Dermis blood vessel endothelial cell (primary cell): ENCODE results near the gene ITGA11. TPM values are rescaled to one million over a fixed set of nuclear protein-coding genes. Genes with fewer than 3 reads are reported as not detected.
A peak's percentile ranks its signal among the peaks of the same experiment; 100 is the strongest.

Experiments
- DNase-seq: peaks from one replicate; pipeline ENCODE4 v3.0.0; 2010
- total RNA-seq: library from RNA; depleted of rRNA; stranded (reverse); fragments of >200 nt; gene quantifications from 2 replicates; pipeline ENCODE4 v1.2.3, GENCODE V29; 2014

Gene ITGA11
- total RNA-seq, 1 donor from 2014 or later = 3.4 TPM

GRCh38 chr15:68370768-68371151 is 61.2 kb downstream of the ITGA11 start:
- no peak for DNase-seq

GRCh38 chr15:68369931-68370767 is 61.8 kb downstream of the ITGA11 start:
- DNase-seq = no peak

DNA sequence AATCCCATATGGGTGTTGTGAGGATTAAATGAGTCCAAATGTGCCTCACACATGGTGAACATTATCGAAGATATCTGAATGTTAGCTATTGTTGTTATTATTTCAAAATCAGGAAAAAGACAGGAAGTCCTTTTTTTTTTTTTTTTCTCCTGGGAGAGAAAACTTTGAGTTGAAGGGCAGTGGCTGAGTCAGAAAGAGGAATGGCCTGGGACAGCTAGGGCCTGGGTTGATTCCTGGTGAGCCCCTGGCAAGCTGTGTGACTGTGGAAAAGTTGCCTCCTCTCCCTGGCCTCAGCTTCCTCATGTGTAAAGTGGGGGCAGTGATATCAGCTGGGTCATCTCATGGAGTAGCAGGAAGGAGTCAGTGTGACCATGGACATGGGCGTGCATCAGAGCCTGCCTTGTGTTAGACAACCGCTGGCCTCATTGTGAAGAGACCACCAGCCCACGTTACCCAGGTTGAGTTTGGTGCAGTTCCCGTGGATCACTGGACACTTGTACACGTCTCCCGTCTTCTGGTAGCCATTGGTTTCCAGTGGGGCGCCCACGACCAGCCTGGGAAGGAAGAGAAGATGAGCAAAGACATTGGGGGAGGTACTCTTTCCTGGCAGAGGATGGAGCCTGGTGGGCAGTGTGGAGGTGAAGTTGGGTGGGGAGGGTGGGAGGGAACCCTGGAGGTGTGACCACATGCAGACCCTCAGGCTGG is 63.1 kb downstream of the ITGA11 start:
- DNase-seq = peak; percentile 74

DNA sequence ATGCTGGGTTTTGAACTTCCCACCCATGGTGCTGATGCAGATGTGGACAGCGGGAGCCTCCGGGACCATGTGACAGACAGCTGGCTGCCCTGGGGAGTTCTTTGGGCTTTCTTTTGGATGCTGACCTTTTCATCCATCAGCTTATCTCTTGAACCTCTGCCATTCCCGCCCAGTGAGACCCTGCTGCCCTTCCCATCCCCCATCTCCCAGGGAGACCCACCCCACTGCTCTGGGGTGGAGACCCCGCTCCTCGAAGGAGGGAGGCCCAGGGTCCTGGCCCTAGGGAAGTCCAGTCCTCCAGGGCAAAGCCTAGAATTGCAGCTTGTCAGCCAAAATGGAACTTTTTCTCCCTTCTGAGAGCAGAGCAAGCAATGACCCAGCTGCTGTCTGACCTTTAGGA is 64.0 kb downstream of the ITGA11 start:
- no peak for DNase-seq

DNA sequence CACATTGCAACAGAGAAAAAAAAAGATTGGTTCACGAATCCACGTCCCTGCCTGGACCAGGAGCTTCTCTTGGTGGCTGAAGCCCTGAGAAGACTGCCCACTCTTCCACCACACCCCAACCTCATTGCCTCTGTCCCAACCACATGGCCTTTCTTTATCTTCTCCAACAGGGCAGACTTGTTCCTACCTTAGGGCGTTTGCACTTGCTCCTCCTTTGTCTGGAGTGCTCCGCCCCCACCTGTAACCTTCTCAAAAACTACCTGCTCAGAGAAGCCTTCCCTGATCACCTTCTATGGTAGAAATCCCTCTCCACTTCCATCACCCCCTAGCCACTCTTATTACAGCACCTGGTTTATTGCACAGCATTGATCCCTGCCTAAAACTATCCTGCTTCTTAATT is 64.7 kb downstream of the ITGA11 start:
- DNase-seq = no peak

DNA sequence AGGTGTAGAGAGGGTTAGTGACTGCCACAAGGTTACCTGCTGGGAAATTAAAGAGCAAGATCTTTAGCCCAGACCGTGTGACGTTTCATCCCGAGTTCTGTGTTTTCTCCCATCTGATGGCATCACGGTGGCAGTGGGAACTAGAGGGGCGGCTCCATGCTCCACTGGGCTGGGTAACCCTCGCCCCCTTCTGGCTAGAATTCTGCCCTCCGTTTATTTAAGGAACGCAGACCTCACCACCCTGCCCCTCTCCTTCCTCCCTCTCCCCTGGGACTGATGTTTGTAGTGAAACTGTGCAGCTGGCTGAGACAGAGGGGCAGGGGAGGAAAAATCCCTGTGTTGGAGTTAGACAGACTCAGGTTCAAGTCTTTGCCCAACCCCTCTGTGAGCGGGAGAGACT is 65.6 kb downstream of the ITGA11 start:
- DNase-seq = peak; percentile 28

GRCh38 chr15:68365770-68366169 is 66.2 kb downstream of the ITGA11 start:
- no peak for DNase-seq

DNA sequence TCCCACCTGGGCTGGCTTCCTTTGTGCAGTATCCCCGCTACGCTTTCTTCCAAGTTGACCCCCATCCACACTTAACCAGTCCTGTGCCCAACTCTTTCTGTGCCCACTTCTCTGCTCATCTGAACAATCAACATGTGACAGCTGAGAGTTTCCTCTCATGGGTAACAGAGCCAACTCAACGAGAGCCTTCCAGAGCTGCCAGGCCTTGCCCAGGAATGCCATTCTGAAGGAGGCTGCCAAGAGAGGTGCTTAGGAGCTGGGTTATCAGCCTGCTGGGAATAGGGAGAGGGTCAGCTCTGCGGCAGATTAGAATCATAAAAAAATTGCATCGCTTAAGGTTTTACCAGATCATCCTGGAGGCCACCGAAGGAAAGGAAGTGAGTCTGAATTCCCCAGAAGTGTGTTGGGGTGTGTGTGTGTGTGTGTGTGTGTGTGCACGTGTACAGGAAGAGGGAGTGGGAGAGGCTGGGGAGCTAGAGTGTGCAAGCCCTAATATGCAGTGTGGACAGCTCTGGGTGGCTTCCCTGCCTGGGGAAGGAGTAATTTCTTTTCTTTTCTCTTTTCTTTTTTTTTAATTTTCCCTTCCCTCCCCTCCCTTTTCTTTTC is 66.7 kb downstream of the ITGA11 start:
- DNase-seq = peak; percentile 73

DNA sequence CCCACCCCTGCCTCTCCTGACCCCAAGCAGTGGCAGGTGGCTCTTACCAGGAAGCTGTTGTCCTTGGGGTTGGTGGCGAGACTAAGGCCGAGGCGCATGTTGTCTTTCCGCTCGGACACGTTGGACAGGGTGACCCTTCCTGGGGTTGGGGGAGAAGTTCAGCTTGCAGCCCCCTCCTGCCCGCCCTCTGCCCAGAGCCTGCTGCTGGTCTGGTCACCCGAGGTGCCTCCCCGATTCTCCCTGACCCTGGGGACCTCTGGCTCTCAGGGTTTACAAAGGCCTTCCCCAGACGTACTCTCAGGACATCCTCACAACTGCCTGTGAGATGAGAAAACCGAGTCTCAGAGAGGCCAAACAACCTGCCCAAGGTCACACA is 67.3 kb downstream of the ITGA11 start:
- DNase-seq = no peak

DNA sequence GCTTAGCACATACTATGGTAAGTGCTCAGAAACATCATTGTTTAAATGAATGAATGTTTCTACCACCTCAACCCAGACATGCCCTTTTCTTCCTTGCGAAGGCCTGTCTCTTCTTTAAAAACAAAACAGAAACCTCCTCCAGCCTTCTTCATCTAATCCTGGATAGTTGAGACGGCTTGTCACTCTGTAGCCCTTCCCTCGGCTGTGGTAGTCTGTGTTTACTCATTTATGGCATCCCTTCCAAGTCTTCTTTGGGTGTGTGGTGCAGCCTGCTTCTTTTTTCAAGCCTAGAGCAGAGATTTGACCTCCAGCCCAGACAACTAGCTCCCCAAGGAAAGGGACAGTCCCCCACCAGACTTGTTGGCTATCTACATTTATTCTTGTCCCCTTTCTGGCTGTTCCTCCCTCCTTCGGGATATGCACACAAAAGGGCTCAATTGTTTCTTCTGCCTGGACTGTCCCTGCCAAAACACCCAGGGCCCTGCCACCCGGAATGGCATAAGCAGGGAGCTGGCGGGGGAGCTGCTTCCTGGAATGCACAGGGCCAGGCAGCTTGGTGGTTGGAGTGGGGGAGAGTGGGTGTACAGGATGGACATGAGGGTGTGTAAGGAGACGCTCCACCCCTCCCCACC is 67.8 kb downstream of the ITGA11 start:
- no peak for DNase-seq

GRCh38 chr15:68363353-68363752 is 68.6 kb downstream of the ITGA11 start:
- no peak for DNase-seq

DNA sequence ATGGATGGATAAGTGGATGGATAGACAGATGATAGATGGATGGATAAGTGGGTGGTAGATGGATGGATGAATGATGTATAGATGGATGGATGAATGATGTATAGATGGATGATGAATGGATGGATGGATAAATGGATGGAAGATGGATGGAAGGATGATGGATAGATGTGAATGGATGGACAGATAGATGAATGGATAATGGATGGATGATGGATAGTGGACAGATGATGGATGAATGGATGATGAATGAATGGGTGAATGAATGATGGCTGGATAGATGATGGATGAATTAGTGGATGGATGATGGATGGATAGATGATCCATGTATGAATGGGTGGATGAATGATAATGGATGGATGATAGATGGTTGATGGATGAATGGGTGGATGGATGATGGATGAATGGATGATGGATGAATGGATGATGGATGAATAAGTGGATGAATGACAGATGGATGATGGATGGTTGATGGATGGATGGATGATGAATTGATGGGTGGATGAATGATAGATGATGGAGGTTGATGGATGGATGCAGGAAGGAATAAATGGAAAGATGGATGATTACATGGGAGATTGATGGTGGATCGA is 69.3 kb downstream of the ITGA11 start:
- no peak for DNase-seq

- peak; percentile 75 for DNase-seq
Measured at GRCh38 chr15:68360721-68361120, 71.2 kb downstream of the ITGA11 start.

DNA sequence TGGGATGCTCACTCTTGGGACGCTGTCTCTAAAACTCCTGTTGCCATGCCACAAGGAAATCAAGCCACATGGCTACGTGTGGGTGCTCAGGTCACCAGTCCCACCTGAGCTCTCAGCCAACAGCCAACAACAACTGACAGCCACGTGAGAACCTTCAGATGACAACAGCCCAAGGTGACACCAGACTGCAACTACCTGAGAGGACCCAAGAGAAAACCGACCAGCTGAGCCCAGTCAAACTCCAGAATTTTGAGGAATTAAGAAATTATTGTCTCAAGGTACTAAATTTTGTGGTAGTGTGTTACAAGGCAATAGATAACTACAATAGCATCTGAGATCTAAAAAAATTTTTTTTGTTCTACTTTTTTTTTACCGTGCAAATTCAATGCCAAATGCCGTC is 75.2 kb downstream of the ITGA11 start:
- DNase-seq = no peak

GRCh38 chr15:68354923-68355322 is 77.0 kb downstream of the ITGA11 start:
- peak; percentile 50 for DNase-seq

GRCh38 chr15:68354268-68354667 is 77.7 kb downstream of the ITGA11 start:
- no peak for DNase-seq

- no peak for DNase-seq
Measured at GRCh38 chr15:68353421-68354135, 78.4 kb downstream of the ITGA11 start.

DNA sequence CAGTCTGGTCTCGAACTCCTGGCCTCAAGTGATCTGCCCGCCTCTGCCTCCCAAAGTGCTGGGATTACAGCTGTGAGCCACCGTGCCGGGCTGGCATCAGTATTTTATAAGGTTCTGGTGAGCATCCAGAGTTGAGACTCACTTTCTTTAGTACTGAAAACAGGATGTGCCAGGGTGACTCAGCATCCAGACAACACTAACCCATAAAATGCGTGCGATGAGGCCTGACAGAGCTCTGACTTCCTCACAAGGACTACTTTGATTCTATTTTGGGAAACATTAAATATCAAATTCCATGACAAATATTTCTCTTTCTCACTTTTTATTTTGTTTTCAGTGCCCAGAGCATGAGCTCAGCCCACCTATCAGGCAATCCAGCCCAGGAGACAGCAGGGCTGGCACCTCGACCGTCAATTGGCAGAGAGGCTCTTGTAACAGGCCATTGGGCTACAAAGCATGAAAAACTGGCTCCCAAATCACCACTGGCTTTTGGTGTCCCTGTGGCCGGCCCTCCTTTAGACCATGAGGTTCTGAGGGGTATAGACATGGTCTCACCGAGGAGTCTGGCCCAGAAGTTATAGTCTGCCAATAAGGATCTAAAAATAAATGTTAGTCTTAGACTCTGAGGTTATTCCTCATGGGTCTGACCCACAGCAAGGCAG is 79.4 kb downstream of the ITGA11 start:
- DNase-seq = peak; percentile 98

GRCh38 chr15:68349151-68349550 is 82.8 kb downstream of the ITGA11 start:
- DNase-seq = no peak

DNA sequence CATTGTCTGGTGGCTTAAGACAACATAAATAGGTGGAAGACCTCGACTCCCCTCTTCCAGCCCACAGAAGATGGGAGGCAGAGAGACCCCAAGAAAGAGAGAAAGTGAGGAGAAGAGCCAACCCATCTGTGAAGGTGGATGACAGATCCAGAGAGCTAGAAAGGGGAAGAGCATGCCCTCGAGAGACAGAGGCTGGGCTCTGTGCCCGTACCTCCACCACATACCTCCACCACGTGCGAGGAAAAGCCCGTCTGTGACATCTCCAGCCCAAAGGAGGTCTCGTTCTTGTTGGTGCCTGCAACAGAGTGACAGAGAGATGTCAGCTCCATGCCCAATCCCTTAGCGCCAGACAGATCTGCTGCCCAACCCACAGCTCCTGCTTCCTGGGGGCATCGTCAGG is 83.4 kb downstream of the ITGA11 start:
- no peak for DNase-seq

DNA sequence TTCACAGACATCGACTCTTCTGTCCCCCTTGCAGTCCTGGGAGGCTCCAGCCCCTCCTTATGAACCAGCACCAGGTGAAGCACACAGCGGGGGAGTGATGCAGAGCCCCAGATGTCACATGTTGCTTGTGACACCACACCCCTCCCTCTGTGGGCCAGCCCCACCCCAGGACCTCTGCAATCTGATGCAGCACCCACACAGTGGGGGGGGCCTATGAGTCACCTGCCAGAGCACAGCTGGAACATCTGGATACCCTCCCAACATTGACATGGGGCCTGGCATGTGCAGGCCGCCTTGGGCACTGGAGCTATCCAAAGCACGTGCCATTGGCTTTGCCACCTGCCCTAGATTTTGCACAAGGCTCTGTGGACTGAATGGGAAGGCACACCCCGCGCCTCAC is 83.9 kb downstream of the ITGA11 start:
- no peak for DNase-seq

GRCh38 chr15:68347392-68347791 is 84.6 kb downstream of the ITGA11 start:
- DNase-seq = peak; percentile 89
